Gastroesophageal sphincter (tissue), 3 donors: Measurements from ENCODE around the gene C2orf92.

Experiments used
- POLR2A ChIP-seq, 2 donors: fragments of 450-650 bp; IDR thresholded peaks; one replicate each; pipeline ENCODE4 v1.6.1; 2017; ENCODE audit warnings: antibody characterized with exemption in 2 of 2, mild to moderate bottlenecking in 2 of 2, moderate library complexity in 1 of 2
- POLR2AphosphoS5 ChIP-seq: sonication (generic); formaldehyde crosslinking; IDR thresholded peaks from one replicate; pipeline ENCODE4 v1.6.1; 2017; ENCODE audit warnings: antibody characterized with exemption
- TF ChIP-seq, protein P1 (sequence below), 4 experiments: fragments of 200-600 bp in 2 of 4; fragments of 450-650 bp in 2 of 4; sonication (generic) in 1 of 4; IDR thresholded peaks; one replicate each; pipeline ENCODE4 v1.5.1; 2017 to 2019; ENCODE audit warnings: antibody characterized with exemption in 4 of 4, mild to moderate bottlenecking in 2 of 4, moderate library complexity in 2 of 4

- TF ChIP-seq, protein P1, sequence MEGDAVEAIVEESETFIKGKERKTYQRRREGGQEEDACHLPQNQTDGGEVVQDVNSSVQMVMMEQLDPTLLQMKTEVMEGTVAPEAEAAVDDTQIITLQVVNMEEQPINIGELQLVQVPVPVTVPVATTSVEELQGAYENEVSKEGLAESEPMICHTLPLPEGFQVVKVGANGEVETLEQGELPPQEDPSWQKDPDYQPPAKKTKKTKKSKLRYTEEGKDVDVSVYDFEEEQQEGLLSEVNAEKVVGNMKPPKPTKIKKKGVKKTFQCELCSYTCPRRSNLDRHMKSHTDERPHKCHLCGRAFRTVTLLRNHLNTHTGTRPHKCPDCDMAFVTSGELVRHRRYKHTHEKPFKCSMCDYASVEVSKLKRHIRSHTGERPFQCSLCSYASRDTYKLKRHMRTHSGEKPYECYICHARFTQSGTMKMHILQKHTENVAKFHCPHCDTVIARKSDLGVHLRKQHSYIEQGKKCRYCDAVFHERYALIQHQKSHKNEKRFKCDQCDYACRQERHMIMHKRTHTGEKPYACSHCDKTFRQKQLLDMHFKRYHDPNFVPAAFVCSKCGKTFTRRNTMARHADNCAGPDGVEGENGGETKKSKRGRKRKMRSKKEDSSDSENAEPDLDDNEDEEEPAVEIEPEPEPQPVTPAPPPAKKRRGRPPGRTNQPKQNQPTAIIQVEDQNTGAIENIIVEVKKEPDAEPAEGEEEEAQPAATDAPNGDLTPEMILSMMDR (IDR thresholded peaks at IDR 0.05), result no peak
- no peak for TF ChIP-seq POLR2A (IDR thresholded peaks at IDR 0.05)
- no peak for TF ChIP-seq POLR2AphosphoS5
Observed at GRCh38 chr2:97731274-97732020, 61.9 kb downstream of the C2orf92 start.
